GM21576 (cell line): Measurements from ENCODE around the gene BCL2L13.
A peak's percentile ranks its signal among the peaks of the same experiment; 100 is the strongest.

Experiments
- ATAC-seq: cut with Tn5 transposase; IDR thresholded peaks from one replicate; pipeline ENCODE4 v1.9.1; 2021; ENCODE audit warnings: mild to moderate bottlenecking, moderate library complexity; ENCODE audit not compliant: unreplicated experiment

BCL2L13 gene

GRCh38 chr22:17726006-17726927 is 87.7 kb downstream of the BCL2L13 start:
- no peak for ATAC-seq

- ATAC-seq, result no peak
Measured at GRCh38 chr22:17726928-17727897, 88.7 kb downstream of the BCL2L13 start.

- ATAC-seq, result no peak
Measured at GRCh38 chr22:17728786-17729185, 90.2 kb downstream of the BCL2L13 start.

GRCh38 chr22:17729561-17729960 is 91.0 kb downstream of the BCL2L13 start:
- ATAC-seq, result no peak

DNA sequence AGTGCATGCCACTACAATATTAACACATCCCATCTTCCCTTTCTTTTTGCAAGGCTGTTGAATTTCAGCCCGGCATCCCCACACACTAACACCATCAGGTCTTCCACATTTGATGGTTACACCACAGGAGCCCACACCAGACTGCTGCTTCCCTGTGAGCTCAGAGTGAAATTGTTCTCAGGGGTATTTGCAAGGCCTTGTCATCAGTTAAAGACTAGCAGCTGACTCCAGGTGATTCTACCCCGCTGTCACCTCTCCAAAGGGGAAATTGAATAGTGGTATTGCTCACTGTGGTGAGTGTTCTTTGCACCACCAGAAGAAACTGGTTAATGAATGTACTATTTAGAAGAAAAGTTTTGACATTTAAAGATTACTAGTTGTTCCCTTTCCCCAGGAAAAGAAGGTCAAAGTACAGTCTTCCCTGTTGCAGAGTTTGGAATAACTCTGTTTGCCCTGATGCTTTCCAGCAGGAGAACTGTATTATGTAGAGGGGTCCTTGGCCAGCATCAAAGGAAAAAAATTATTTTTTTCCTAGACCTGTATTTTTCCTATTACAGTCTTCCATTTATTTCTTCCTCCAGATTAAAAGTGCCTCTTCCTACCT is 93.8 kb downstream of the BCL2L13 start:
- ATAC-seq, result no peak

GRCh38 chr22:17733466-17733865 is 94.9 kb downstream of the BCL2L13 start:
- no peak for ATAC-seq

GRCh38 chr22:17734187-17734586 is 95.6 kb downstream of the BCL2L13 start:
- ATAC-seq, result no peak

GRCh38 chr22:17738386-17739128 is 100.0 kb downstream of the BCL2L13 start:
- no peak for ATAC-seq

DNA sequence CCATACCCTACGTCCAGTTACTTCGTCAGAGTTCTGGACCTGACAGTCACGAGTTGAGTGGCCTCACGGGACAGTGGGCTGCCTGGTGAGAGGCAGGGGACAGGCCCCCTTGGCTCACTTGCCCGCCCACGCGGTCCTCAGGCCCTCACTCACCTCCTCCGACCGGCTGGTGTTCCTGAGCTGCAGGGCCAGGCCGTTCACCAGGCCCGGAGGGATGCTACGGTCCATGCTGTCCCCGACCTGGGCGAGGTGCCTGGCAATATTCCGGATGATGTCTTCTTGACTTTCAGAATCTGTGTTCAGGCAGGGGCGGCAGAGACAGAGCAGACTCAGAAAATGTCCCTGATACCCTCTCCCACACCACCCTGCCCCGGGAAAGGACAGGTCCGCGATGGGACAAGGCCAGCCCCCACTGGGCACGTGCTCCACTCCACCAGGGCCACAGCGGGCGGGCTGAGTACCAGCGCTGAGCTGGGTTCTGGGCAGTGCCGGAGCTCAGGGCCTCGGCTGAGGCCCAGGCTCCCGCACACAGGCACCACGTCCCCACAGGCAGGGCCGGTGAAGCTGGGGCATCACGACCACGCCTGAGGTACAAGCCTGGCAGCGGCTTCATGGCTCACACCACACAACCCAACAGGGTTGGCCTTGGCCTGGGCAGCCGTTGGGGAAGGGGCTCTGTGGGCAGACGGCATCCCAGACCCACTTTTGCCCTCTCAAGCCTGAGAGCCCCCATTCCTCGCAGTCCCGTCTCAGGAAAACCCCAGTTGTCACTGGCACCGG is 100.8 kb downstream of the BCL2L13 start:
- ATAC-seq, result no peak

- ATAC-seq, result no peak
Measured at GRCh38 chr22:17741866-17742526, 103.4 kb downstream of the BCL2L13 start.

GRCh38 chr22:17742527-17742902 is 104.0 kb downstream of the BCL2L13 start:
- ATAC-seq, result peak; percentile 62

DNA sequence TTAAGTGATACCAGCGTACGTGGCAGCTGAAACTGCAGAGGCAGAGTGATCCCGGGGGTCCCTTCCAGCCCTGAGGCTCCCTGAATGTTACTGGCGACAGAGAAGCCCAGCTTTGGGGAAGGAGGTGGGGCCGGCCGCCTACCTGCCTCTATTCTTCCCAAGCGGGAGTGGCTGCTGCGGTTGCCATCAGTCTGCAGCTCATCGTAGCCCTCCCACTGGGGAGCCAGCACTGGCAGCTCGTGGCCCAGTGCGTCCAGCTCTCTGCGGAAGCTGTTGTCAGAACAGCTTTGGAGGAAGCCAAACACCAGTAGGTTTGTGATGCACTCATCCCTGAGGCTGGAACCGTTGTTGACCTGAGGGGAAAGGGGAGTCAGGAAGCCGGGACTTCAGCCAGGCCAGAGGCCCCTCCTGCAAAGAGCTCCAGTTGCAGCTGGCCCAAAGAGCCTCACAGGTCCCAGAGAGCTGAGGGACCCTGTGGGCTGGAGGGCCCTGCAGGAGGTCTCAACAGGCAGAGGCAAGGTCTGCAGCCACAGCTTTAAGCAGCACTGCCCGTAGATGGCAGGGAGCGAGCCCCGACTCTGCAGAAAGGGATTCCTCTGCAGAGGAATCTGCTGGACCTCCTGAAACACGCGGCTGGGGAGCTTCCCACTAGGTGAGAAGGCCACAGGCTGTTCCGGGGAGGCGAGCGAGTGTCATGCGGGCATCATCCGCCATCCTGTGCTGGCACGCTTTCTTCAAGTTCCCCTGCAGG is 105.3 kb downstream of the BCL2L13 start:
- no peak for ATAC-seq

DNA sequence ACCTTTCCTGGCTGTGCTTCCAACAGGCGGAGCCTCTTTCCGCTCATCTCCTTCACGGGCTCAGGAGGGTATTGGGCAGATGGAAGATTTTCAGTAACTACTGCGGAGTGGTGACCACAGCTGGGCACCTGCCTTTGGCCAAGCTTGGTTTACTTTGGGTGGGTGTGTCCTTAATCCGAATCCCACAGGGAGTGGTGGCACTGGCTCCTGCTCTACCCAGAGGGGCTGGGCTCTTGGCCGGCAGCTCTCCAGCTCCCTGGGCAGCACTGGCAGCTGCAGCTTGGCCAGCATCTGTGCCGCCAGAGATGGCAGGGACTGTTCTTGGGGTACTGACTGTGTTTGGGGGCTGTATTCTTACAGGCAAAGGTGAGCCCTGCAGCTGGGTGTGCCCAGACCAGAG is 105.9 kb downstream of the BCL2L13 start:
- no peak for ATAC-seq

DNA sequence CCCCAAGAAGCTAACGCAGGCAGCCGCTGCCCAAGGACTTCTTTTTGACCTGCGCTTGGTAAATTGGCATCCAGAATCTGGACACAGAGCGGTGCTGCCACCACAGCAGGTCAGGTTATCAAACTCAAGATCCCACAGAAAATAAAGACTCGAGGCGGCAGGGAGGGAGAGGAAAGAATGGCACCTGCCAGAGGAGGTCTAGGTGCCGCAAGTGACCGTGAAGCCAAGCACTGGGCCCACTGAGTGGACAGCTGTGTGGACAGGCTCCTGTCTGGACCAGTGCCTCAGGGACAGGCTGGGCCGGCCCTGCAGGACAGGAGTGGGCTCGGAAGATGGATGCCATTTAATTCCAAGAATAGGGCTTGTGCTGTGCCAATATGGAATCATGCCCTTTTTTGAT is 108.4 kb downstream of the BCL2L13 start:
- ATAC-seq, result no peak

DNA sequence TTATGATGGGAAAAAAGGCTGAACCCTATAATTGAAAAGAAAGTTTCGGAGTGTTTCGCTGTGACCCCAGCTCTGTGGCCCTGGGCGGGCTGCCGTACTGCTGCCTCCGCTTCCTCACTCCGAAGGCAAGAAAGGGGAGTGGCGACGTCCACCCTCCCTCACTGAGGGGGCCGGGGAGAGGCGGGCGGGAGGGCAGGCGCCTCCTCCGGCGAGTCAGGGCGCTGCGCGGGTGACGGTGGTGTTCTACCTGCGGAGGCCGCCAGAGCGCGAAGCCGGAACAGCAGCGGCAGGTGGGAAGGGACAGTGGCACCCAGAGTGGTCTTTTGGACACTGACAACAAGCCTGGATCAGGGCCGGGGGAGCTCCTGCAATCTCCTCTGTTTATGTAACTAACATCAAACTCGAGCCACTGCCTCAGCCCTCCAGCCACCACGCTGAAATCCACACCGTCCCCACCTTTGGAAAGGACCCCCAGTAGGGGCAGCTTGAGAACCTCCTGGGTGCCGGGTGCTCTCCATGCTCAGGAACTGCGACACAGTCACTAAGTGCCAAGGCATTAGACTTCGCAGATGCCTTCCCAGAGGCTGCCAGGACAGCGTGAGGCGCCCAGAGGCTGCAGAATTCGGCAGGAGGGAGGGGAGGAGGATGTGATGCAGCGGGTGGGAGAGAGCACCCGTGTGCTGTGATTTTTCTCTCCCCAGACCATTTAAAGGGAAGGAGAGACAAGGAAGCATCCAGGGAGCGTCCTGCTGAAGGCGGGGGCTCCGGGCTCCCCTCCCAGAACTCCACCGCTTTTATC is 110.2 kb downstream of the BCL2L13 start:
- no peak for ATAC-seq

DNA sequence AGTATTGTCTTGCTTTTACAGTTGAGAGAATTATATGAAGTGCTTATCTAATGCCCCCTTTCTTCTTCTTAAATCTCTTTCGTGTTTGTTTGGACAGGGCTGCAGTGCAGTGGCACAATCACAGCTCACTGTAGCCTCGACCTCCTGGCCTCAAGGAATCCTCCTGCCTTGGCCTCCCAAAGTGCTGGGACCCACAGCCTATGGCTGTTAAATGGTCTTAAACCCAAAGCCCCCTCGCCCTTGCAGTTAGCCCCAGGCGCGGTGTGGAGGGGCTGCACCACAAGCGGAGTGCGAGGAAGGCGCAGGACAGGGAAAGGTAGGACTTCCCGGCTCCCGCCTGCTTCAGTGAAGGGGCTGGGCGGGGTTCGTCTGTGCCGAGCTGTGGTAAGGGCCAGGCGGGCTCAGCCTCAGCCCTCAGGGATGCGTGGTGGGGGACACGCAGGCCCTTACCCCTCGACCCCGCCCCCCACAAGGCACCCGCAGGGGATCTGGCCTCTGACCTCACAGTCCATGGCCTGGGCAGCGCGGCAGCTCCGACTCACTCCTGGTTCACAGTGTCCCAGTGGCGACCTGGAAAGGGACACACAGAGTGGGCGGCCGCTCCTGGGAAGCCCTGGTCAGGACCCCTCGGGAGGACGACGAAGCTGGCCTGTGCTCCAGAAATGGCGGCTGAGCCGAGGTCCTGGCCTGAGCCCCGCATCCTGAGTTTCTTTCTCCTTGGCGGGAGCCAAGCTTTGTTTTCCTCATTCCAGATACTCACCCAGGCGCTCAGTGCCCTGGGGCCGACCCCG is 111.2 kb downstream of the BCL2L13 start:
- ATAC-seq, result no peak

GRCh38 chr22:17751596-17751995 is 113.0 kb downstream of the BCL2L13 start:
- no peak for ATAC-seq
